Ramos (cell line): Measurements from ENCODE around the gene DIAPH3.

Source experiments
- in situ Hi-C: fragments of 300-500 bp; cut with MboI; formaldehyde crosslinking; loops from one replicate; pipeline ENCODE4 v1.14.3; 2022; ENCODE audit warnings: low sequenced_read_pairs; ENCODE audit not compliant: unreplicated experiment

The DIAPH3 gene

DNA sequence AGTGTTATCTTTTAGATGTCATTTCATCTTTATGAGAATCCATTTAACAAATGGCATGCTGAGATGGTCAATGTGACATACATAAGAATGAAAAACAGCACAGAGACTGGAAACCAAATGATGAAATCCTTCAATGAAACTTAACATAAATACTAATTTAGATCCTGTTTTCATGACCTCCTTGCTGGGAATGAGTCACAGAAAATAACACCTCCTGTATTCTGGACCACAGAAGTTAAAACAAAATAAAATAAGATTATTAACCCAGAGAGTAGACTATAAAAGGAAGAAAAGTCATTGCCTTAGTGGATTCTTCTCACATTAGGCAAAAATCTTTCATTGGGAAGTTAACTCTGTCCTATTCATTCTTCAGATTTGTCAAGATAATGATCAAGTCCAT lies 1.6 kb downstream of the DIAPH3 start:
- in situ Hi-C loops, result no loop called here

DNA sequence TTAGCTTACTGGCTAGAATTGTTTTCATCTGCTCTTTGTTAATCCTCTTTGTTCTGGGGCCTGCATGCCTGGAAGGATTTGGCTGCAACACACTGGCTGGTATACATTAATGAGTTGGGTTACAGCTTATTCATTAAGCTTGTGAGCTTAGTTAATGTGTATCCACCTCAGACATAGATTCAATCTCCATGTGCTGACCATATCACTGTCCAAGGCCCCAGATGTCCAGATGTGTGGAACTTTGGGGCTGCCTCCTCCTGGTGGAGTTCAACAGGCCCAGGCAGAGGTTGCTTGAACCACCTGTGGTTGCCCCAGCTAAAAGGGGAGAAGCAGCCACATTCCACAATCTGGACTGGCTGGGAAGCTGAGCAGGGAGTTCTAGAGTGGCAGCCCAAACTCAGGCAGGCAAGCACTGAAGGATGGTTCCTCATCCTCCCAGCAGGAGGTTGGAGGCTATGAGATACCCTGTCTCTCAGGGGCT lies 5.4 kb downstream of the DIAPH3 start:
- in situ Hi-C loops, result no loop called here

DNA sequence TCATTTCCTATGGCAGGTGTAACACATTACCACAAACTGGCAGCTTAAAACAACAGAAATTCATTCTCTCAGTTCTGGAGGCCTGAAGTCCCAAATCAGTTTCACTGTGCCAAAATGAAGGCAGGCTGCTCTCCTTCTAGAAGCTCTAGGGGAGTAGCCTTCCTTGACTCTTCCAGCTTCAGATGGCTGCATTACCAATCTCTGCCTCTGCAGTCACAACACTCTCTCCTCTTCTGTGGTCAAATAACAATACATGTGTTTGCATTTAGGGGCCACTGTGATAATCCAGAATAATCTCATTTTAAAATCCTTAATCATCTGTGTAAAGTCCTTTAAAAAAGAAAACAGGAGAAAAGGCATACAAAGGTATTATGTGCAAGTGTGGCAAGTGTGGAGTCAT lies 7.8 kb downstream of the DIAPH3 start:
- in situ Hi-C loops, result no loop called here

- in situ Hi-C loops, result no loop called here
Measured at GRCh38 chr13:60152904-60153303, 10.8 kb downstream of the DIAPH3 start.

DNA sequence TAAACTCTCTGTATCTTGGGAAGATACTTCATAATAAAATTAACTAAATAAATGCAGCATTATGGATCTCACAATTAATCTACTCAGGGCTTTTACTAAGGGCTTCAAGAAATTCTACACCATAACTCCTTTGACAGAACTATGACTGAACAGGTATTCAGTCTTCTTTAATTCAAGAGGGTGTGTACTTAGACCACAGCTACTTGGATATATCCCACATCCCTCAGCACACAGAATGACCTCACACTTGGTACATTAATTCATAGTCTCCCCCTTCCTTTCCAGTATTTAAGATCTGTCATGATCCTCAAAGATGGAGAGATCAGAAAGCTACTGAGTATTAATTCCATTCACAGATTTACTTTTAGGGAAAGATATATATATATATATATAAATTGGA lies 11.6 kb downstream of the DIAPH3 start:
- in situ Hi-C loops, result no loop called here

- in situ Hi-C loops, result no loop called here
Measured at GRCh38 chr13:60150538-60150937, 13.2 kb downstream of the DIAPH3 start.

DNA sequence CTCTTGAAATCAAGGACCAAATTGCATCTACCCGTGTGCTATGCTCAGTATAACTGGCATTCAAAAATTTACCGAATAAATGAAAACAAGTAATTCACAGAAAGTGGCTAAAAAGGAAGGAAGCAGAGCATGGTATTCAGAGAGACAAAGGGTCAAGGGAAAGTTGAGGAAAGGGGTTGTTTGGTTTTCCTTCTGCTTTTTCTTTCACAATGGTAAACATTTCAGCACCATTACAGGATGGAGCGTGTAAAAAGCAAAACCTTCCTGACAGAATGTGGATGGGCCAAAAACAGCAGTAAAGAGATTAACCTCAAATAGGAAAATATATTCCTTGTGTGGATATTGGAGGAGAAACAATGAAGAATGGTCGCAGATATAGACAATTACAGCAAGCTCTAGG lies 14.8 kb downstream of the DIAPH3 start:
- in situ Hi-C loops, result no loop called here

- in situ Hi-C loops, result no loop called here
Measured at GRCh38 chr13:60147361-60147760, 16.4 kb downstream of the DIAPH3 start.

DNA sequence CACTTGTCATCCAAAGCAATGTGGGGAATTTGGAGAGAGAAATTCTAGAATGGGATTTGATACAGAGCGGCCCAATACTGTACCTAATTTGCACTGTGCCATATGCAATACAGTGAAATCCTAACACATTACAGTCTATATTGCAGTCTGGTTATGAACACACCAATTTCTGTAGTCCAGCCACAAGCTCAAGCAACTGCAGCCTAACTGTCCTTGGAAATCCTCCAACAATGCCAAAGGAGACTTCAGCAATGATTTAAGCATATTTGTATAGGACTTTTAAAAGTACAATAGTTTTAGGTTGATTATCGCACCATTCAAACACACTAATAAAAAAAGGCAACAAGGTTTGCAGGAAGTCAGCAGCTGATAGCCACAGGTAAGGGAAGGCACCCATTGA lies 17.3 kb downstream of the DIAPH3 start:
- in situ Hi-C loops, result no loop called here

DNA sequence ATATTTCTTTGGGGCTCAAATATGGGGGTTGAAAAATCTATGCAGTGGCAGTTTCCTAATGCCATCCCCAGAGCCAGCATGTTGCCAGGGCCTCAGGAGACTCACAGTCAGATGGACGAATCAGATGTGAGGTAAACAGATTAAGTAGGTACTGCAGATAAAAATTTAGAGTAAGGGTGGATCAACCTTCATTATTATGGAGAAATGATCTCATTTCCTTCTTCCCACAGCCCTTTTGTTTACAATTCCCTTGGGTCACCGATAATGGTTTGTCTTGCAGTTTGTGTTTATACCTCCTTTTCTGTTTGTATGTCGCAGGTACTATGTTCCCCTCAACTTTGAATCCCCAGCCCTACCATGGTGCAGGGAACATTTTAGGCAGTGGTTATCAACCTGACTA lies 20.0 kb downstream of the DIAPH3 start:
- in situ Hi-C loops, result no loop called here

- in situ Hi-C loops, result no loop called here
Measured at GRCh38 chr13:60139272-60139671, 24.5 kb downstream of the DIAPH3 start.

- in situ Hi-C loops, result no loop called here
Measured at GRCh38 chr13:60138674-60139073, 25.1 kb downstream of the DIAPH3 start.

DNA sequence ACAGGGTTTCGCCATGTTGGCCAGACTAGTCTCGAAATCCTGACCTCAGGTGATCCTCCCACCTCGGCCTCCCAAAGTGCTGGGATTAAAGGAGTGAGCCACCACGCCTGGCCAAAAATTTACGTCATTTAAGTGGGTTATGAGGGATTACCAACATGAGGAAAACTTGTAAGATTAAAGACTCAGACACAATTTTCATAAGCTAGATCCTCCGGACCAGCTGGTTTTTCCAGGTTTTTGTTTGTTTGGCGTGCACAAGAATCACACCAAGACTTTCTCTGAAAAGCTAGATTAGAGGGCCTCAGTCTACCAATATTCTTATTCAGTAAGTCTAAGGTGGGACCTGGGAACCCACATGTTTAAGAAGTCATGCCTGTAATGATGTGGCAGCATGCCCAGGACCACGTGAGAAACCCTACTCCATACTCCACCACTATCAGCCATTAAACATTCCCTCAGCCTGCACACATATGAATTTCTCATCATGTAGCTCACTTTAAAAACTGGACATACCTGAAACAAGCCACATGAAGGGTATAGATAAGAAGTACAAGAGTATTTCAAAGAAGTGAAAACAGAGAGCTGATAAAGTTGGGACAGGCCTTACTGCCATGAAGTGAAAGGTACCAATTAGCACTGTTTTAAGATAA lies 25.7 kb downstream of the DIAPH3 start:
- in situ Hi-C loops, result no loop called here

DNA sequence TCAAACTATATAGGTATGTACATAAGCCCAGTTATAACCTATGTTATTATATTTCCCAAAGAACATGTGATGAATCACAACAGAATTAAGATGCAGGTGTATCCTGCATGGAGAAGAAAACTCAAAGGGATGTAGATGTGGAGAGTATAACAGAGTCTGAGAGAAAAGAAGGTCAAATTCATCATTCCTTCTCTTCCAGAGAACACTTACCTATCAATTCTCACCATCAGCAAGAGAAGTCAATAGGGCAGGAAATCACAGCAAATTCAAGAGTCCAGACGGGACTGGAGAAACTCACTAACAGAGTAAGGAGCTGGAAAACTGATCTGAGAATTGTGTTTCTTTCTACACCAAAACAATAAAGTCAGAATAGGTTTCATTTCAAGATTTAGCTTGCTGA lies 28.4 kb downstream of the DIAPH3 start:
- in situ Hi-C loops, result no loop called here

DNA sequence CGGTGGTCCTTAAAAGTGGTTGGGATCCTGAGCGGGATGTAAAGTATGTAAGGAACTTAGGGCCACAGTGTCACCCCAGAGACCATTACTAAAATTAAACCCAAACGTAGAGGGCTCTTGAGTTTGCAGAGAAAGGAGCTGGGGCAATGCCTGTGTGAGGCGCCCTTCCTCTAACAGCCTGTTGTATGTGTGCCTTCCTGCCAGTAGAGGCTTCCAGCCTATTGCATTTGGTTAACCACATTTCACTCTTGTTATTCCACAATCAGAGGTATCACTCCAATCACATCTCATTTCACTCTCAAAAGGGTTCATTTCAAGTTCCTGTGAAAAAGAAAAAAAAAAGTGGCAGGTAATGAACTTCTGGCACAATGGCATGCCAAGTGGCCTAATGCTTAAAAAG lies 29.4 kb downstream of the DIAPH3 start:
- in situ Hi-C loops, result no loop called here

GRCh38 chr13:60121337-60121687 lies 42.4 kb downstream of the DIAPH3 start:
- in situ Hi-C loops, result no loop called here

GRCh38 chr13:60120617-60121336 lies 43.0 kb downstream of the DIAPH3 start:
- in situ Hi-C loops, result no loop called here

GRCh38 chr13:60118696-60119400 lies 44.9 kb downstream of the DIAPH3 start:
- in situ Hi-C loops, result no loop called here

DNA sequence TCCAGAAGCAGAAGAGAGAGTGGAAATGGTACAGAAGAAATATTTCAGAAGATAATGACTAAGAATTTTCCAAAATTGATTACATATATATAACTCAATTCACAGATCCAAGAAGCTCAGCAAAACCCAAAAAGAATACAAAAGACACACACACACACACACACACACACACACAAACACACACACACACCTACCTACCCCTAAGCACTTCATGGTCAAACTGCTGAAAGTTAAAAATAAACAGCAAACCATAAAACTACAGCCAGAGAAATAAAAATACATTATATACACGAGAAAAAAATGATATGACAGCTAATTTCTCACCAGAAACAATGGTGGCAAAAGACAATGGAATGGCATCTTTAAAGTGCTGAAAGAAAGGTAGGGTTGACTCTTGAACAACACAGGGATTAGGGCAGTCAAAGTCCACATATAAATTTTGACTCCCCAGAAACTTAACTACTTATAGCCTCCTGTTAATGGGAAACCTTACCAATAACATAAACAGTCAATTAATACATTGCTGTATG lies 49.2 kb downstream of the DIAPH3 start:
- in situ Hi-C loops, result no loop called here

DNA sequence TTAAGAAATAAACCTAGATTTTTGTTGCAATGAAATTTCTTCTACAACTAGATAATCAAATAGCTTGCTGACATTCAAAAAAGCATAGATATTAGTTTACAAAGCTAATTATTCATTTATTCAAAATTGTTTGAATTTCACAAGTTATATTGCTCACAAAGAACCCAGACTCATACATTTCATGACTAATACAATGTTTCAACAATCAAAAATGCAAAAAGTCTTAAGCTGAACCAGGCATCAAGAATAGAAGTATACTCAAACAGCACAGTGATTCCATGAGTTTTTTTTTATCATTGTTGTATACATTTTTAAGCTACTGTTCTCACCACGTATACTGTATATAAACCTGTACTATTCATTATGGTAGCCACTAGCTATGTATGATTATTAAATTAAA lies 51.0 kb downstream of the DIAPH3 start:
- in situ Hi-C loops, result no loop called here

GRCh38 chr13:60111691-60112090 lies 52.0 kb downstream of the DIAPH3 start:
- in situ Hi-C loops, result no loop called here
